ENCODE data around the gene ANXA2R.

ANXA2R gene

GRCh38 chr5:43000111-43000840, 39.8 kb downstream of the ANXA2R start:
- DNase-seq: no peak

- no peak for DNase-seq
Observed at GRCh38 chr5:42995360-42995751, 44.8 kb downstream of the ANXA2R start.

GRCh38 chr5:42994555-42995359, 45.4 kb downstream of the ANXA2R start:
- DNase-seq: peak; percentile 74

GRCh38 chr5:42994246-42994554, 45.9 kb downstream of the ANXA2R start:
- DNase-seq: no peak

GRCh38 chr5:42993516-42994245, 46.4 kb downstream of the ANXA2R start:
- peak; percentile 47 for DNase-seq

- peak; percentile 46 for DNase-seq
Observed at GRCh38 chr5:42992088-42992879, 47.8 kb downstream of the ANXA2R start.

GRCh38 chr5:42991404-42992087, 48.6 kb downstream of the ANXA2R start:
- DNase-seq: no peak

GRCh38 chr5:42990892-42991291, 49.2 kb downstream of the ANXA2R start:
- no peak for DNase-seq
